ENCODE results near the gene SHD.

GRCh38 chr19:4264812-4265211, 14.3 kb upstream of the SHD start:
- TF ChIP-seq CTCF (IDR thresholded peaks at IDR 0.05; ENCODE audit: low read length), result no peak
- no peak for TF ChIP-seq EZH2 (IDR thresholded peaks at IDR 0.05; ENCODE audit: borderline replicate concordance, low read length)
